Mesenchymal stem cell (in vitro differentiated cells and primary cell): ENCODE measurements around the gene CCM2.

ENCODE experiments used
- DNase-seq: peaks from one replicate; pipeline ENCODE4 v3.0.0-alpha.2; 2013
- H2AFZ ChIP-seq: one replicate; pipeline ENCODE4 v1.6.1; 2013; ENCODE audit warnings: low read depth, mild to moderate bottlenecking, control low read depth, inconsistent platforms, low read length, moderate library complexity
- H2AK5ac ChIP-seq: 2 replicates; pipeline ENCODE4 v1.6.1; 2013; ENCODE audit warnings: low read length, moderate library complexity, mild to moderate bottlenecking, inconsistent platforms; ENCODE audit not compliant: severe bottlenecking
- H2BK120ac ChIP-seq: one replicate; pipeline ENCODE4 v1.6.1; 2013; ENCODE audit warnings: low read depth, mild to moderate bottlenecking, inconsistent platforms, low read length, moderate library complexity
- H2BK12ac ChIP-seq, 2 experiments: one replicate each; pipeline ENCODE4 v1.6.1; 2013; ENCODE audit warnings: inconsistent platforms in 2 of 2, low read length in 2 of 2, mild to moderate bottlenecking in 2 of 2, moderate library complexity in 2 of 2, control low read depth in 1 of 2
- H2BK15ac ChIP-seq: one replicate; pipeline ENCODE4 v1.6.1; 2013; ENCODE audit warnings: mild to moderate bottlenecking, low read depth, inconsistent platforms; ENCODE audit not compliant: poor library complexity, severe bottlenecking
- H2BK5ac ChIP-seq: 2 replicates; pipeline ENCODE4 v1.6.1; 2013; ENCODE audit warnings: low read depth, mild to moderate bottlenecking, low read length, control low read depth, inconsistent platforms; ENCODE audit not compliant: poor library complexity, severe bottlenecking
- H3K14ac ChIP-seq, 2 experiments: one replicate each; pipeline ENCODE4 v1.6.1; 2013; ENCODE audit warnings: inconsistent platforms in 2 of 2, low read length in 2 of 2, control low read depth in 1 of 2, mild to moderate bottlenecking in 1 of 2, moderate library complexity in 1 of 2
- H3K18ac ChIP-seq, 2 experiments: one replicate each; pipeline ENCODE4 v1.6.1; 2013; ENCODE audit warnings: inconsistent platforms in 2 of 2, low read length in 2 of 2, control low read depth in 1 of 2, low read depth in 1 of 2, mild to moderate bottlenecking in 1 of 2
- H3K23ac ChIP-seq, 2 experiments: one replicate each; pipeline ENCODE4 v1.6.1; 2013; ENCODE audit warnings: inconsistent platforms in 2 of 2, low read length in 2 of 2, mild to moderate bottlenecking in 2 of 2, moderate library complexity in 2 of 2, control low read depth in 1 of 2
- H3K27ac ChIP-seq: 2 replicates; pipeline ENCODE4 v1.5.1; 2013; ENCODE audit warnings: mild to moderate bottlenecking, moderate library complexity, low read length, control low read depth, inconsistent platforms; ENCODE audit not compliant: poor library complexity, severe bottlenecking
- H3K27me3 ChIP-seq, 2 experiments: 2 replicates each; pipeline versions ENCODE4 v1.6.1 to v1.7.0; 2013; ENCODE audit warnings: low read length in 2 of 2, mild to moderate bottlenecking in 2 of 2, moderate library complexity in 2 of 2, control low read depth in 1 of 2, inconsistent platforms in 1 of 2; ENCODE audit not compliant: control insufficient read depth in 1 of 2, insufficient read depth in 1 of 2
- H3K36me3 ChIP-seq, 2 experiments: 2 replicates each; pipeline versions ENCODE4 v1.6.1 to v1.7.0; 2013; ENCODE audit warnings: low read length in 2 of 2, control low read depth in 1 of 2, inconsistent platforms in 1 of 2, low read depth in 1 of 2, mild to moderate bottlenecking in 1 of 2; ENCODE audit not compliant: insufficient read depth in 2 of 2, control insufficient read depth in 1 of 2
- H3K4ac ChIP-seq, 2 experiments: one replicate each; pipeline ENCODE4 v1.6.1; 2013; ENCODE audit warnings: inconsistent platforms in 2 of 2, low read length in 2 of 2, mild to moderate bottlenecking in 2 of 2, moderate library complexity in 2 of 2, control low read depth in 1 of 2, low read depth in 1 of 2
- H3K4me1 ChIP-seq: 2 replicates; pipeline ENCODE4 v1.6.1; 2013; ENCODE audit warnings: low read depth, low read length, control low read depth; ENCODE audit not compliant: control insufficient read depth, insufficient read depth
- H3K4me2 ChIP-seq: 2 replicates; pipeline ENCODE4 v1.6.1; 2013; ENCODE audit warnings: low read length, mild to moderate bottlenecking, inconsistent platforms; ENCODE audit not compliant: poor library complexity, severe bottlenecking
- H3K4me3 ChIP-seq, 2 experiments: 2 replicates each; pipeline versions ENCODE4 v1.5.1 to v1.7.0; 2013; ENCODE audit warnings: low read length in 2 of 2, mild to moderate bottlenecking in 2 of 2, control low read depth in 1 of 2, low read depth in 1 of 2; ENCODE audit not compliant: insufficient read depth in 1 of 2
- H3K79me1 ChIP-seq: replicated peaks from 2 replicates; pipeline ENCODE4 v1.6.1; 2013; ENCODE audit warnings: mild to moderate bottlenecking, control low read depth, low read length, inconsistent platforms; ENCODE audit not compliant: poor library complexity, severe bottlenecking
- H3K9ac ChIP-seq: 2 replicates; pipeline ENCODE4 v1.7.0; 2013; ENCODE audit warnings: mild to moderate bottlenecking, low read length, moderate library complexity
- H3K9me3 ChIP-seq: 2 replicates; pipeline ENCODE4 v1.7.0; 2013; ENCODE audit warnings: mild to moderate bottlenecking, low read length; ENCODE audit not compliant: control insufficient read depth
- H4K8ac ChIP-seq: one replicate; pipeline ENCODE4 v1.6.1; 2013; ENCODE audit warnings: inconsistent platforms, mild to moderate bottlenecking, low read length, moderate library complexity
- H4K91ac ChIP-seq: one replicate; pipeline ENCODE4 v1.6.1; 2013; ENCODE audit warnings: mild to moderate bottlenecking, low read length, inconsistent platforms
- WGBS: methylation state at CpG from one replicate; pipeline ENCODE4 v1.1.7; 2013; ENCODE audit warnings: mixed read lengths; 5-methylcytosine and 5-hydroxymethylcytosine counted together

The CCM2 gene

GRCh38 chr7:45061352-45061751, 61.4 kb downstream of the CCM2 start:
- WGBS = 100% methylated on average over 1 of the region's 2 CpGs
- no peak overlapping the region for H3K23ac ChIP-seq

GRCh38 chr7:45061806-45062425, 61.9 kb downstream of the CCM2 start:
- Histone ChIP-seq H3K4ac (no peak overlapping the region), H2BK15ac (no peak overlapping the region), H3K4me1 (no peaks in the 10 kb centered on the region), H2AK5ac (no peak overlapping the region), H2BK5ac (no peak overlapping the region), H3K9me3 (no peaks in the 10 kb centered on the region), H2BK120ac (no peak overlapping the region), H3K27me3 (no peaks in the 10 kb centered on the region), H3K18ac (no peak overlapping the region), H4K8ac (no peak overlapping the region), H2AFZ (no peak overlapping the region), H3K79me1 (peaks cover 52% of the 10 kb centered on the region), H4K91ac (no peak overlapping the region), H2BK12ac (no peak overlapping the region), H3K27ac (no peak overlapping the region), H3K36me3 (peaks cover 27 to 32% of the 10 kb centered on the region in 2 experiments), H3K23ac (no peak overlapping the region), H3K4me2 (no peak overlapping the region), H3K9ac (no peak overlapping the region), H3K4me3 (no peak overlapping the region), H3K14ac (no peak overlapping the region)
- 100% methylated on average over 1 of the region's 1 CpG for WGBS
- DNase-seq = no peak

More at GRCh38 chr7:45061352-45061751, 61.4 kb downstream of the CCM2 start:
- Histone ChIP-seq H2AFZ (no peak overlapping the region), H3K36me3 (peaks cover 25 to 29% of the 10 kb centered on the region in 2 experiments), H3K4me3 (no peak overlapping the region), H3K4me1 (no peaks in the 10 kb centered on the region), H3K4me2 (no peak overlapping the region), H2AK5ac (no peak overlapping the region), H3K79me1 (peaks cover 49% of the 10 kb centered on the region), H3K9ac (no peak overlapping the region), H2BK5ac (no peak overlapping the region), H3K27me3 (no peaks in the 10 kb centered on the region), H2BK15ac (no peak overlapping the region), H3K9me3 (no peaks in the 10 kb centered on the region), H4K91ac (no peak overlapping the region), H2BK12ac (no peak overlapping the region), H3K27ac (no peak overlapping the region), H2BK120ac (no peak overlapping the region), H3K4ac (no peak overlapping the region), H4K8ac (no peak overlapping the region), H3K14ac (no peak overlapping the region), H3K18ac (no peak overlapping the region)
- no peak for DNase-seq

GRCh38 chr7:45064047-45064725, 64.2 kb downstream of the CCM2 start:
- Histone ChIP-seq H3K23ac (no peak overlapping the region), H2BK12ac (no peak overlapping the region), H3K4ac (no peak overlapping the region), H3K4me1 (peaks cover 4% of the 10 kb centered on the region), H2BK120ac (no peak overlapping the region), H3K9me3 (no peaks in the 10 kb centered on the region), H3K9ac (no peak overlapping the region), H3K14ac (no peak overlapping the region), H4K8ac (no peak overlapping the region), H2AFZ (no peak overlapping the region), H4K91ac (no peak overlapping the region), H3K4me2 (no peak overlapping the region), H2AK5ac (no peak overlapping the region), H3K27me3 (no peaks in the 10 kb centered on the region), H3K27ac (no peak overlapping the region), H2BK5ac (no peak overlapping the region), H3K79me1 (peaks cover 60% of the 10 kb centered on the region), H2BK15ac (no peak overlapping the region), H3K18ac (no peak overlapping the region), H3K4me3 (no peak overlapping the region), H3K36me3 (peaks cover 43 to 51% of the 10 kb centered on the region in 2 experiments)
- 96% methylated on average over 16 of the region's 16 CpGs for WGBS
- DNase-seq = no peak

GRCh38 chr7:45065031-45065995, 65.3 kb downstream of the CCM2 start:
- H3K23ac ChIP-seq = no peak overlapping the region
- H3K4me3 ChIP-seq = no peak overlapping the region
- no peak overlapping the region for H2AK5ac ChIP-seq
- H4K91ac ChIP-seq = no peak overlapping the region
- H2BK12ac ChIP-seq = no peak overlapping the region
- WGBS = 93% methylated on average over 9 of the region's 12 CpGs
- no peaks in the 10 kb centered on the region for H3K27me3 ChIP-seq
- H2BK120ac ChIP-seq = no peak overlapping the region
- no peak overlapping the region for H2BK5ac ChIP-seq
- no peak overlapping the region for H3K9ac ChIP-seq
- H4K8ac ChIP-seq = no peak overlapping the region
- H3K4me2 ChIP-seq = no peak overlapping the region
- H3K4me1 ChIP-seq = peaks cover 4% of the 10 kb centered on the region
- no peak overlapping the region for H2AFZ ChIP-seq
- no peaks in the 10 kb centered on the region for H3K9me3 ChIP-seq
- no peak overlapping the region for H3K14ac ChIP-seq
- H2BK15ac ChIP-seq = no peak overlapping the region
- H3K4ac ChIP-seq = no peak overlapping the region
- no peak overlapping the region for H3K18ac ChIP-seq
- peaks cover 67% of the 10 kb centered on the region for H3K79me1 ChIP-seq
- H3K36me3 ChIP-seq = peaks cover 52 to 62% of the 10 kb centered on the region in 2 experiments
- H3K27ac ChIP-seq = no peak overlapping the region
- DNase-seq = no peak
